Measurements from ENCODE around the gene ASB16. TPM values are rescaled to one million over a fixed set of nuclear protein-coding genes. Genes with fewer than 3 reads are reported as not detected.
"Not testable (repeated sequence)": the region's sequence is repeated elsewhere in the genome, so short reads cannot be mapped to it uniquely, and the experiment has no call there.

The ASB16 gene
- polyA plus RNA-seq, 3 donors = 2.1 to 4.7 (median 4.4) TPM

DNA sequence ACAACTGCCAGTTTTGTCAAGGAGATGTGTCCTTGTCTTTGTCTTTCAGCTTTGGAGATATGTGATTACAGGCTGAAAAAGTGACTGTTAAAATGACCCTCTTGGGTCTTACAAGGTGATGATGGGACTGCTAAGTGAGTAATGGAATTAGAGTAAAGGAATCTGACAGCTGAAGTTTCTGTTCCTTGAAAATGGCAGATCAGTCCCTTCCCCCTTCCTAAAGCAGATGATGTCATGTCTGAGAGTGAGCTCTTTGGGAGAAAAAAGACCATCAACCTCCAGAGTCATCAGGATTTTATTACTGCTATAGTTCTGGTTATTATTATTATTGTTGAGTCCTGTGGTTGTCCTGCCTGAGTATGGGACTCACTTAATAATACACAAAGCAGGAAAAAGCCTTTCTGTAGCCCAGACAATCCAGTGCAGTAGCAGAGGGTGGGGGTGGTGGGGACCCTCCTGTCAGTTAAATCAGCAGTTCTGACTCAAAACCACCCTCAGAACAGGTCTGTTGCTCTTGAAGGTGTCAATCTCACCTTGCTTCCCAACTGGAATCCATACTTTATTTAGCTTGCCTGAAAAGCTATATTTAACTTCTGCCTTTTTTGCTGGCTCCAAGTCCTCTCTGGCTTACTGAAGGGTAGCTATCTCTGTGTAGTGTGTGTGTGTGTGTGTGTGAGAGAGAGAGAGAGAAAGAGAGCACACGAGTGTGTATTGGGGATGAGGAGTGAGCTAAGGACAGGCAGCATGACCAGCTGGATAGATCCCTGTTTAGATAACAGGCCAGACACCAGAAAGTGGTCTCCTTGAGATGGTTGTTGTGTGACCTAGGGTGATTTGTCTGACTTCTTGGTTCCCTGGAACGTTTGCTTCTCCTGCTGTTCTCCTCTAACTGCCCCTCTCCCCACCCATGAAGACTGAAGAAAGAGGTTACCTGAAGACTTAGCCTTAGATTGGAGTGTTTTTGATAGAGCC is 23.8 kb upstream of the ASB16 start:
- DNase-seq = no peak

DNA sequence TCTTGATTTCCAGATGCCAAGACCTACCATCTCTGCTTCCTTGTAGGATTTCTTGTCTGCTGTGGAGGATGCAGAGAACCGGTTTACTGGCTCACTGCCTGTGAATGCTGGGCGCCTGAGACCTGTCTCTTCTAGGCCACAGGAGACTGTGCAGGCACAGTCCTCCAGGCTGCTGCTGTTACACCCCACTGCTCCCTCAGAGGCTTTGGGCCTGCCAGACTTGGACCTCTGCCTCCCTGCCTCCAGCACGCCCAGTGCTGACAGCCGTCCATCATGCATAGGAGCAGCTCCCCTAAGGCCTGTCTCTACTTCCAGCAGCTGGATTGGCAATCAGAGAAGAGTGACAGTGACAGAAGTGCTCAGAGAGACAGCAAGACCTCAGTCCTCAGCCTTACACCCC is 22.7 kb upstream of the ASB16 start:
- no peak for DNase-seq

DNA sequence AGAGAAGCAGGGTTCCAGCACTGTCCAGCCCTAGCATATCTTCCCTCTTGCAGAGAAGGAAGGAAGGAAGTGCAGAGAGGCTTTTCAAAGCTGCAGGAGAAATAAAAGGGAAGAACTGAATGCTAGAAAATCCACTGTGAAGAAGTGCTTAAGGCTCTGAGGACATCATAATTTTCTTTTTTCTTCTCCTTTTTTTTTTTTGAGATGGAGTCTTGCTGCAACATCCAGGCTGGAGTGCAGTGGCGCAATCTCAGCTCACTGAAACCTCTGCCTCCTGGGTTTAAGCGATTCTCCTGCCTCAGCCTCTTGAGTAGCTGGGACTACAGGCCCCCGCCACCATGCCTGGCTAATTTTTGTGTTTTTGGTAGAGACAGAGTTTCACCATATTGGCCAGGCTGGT is 21.4 kb upstream of the ASB16 start:
- DNase-seq = not testable (repeated sequence)

DNA sequence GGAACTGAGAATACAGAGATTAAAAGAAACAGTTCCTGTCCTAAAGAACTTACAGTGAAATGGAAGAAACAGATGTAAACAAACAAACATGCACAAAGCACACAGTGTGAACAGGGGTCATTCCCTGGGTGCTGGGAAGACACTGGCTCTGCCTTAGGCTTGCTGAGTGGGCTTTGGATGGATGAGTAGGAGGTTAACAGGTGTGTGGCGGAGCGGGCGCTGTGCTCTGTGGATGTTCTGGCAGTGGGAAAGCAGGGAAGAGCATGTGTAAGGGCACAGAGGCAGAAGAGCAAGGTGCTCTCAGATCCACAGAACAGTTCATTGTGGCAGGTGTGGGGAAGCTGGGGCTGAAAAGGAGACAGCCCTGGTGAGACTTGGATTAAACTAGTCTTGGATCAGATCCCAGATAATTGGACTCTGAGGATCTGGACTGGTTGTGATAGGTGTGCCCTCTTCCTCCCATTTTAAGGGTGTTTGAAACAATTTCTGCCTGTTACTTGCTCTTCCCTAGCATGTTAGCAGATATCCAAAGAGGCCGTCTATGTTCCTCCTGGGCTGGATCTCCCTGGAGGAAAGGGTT is 20.7 kb upstream of the ASB16 start:
- DNase-seq = no peak

DNA sequence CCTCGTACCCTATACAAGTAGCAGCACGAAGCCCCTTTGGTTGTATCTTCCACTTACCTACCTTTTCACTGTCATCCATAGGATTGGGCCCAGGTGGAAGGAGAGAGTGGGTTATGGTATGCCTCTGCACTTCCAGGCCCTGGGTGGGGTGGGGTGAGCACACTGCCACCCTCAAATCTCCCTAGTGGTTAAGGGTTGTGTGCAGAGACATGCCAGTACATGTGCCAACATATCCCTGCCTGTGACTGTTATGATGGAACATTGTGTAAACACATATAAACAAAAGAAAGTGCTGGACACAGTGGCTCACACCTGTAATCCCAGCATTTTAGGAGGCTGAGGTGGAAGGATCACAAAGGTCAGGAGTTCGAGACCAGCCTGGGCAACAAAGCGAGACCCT is 17.6 kb upstream of the ASB16 start:
- no peak for DNase-seq

DNA sequence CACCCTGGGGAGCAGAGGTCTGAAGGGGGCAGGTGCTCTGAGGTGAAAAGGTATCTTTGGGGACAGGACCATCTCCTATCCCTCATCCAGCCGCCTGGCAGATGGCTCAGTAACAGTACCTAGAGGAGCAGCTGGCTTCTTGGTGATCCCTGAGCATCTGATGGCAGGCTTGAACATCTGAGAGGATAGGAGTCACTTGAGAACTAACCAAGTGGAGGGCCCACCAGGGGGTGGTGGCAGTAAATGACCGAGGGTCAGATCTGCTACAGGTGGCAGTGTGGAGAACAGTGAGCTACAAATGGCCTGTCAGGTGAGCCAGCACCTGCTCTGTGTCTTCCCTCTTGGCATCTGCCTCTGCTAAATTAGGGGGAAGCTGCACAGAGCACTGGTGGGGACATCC is 15.0 kb upstream of the ASB16 start:
- no peak for DNase-seq

DNA sequence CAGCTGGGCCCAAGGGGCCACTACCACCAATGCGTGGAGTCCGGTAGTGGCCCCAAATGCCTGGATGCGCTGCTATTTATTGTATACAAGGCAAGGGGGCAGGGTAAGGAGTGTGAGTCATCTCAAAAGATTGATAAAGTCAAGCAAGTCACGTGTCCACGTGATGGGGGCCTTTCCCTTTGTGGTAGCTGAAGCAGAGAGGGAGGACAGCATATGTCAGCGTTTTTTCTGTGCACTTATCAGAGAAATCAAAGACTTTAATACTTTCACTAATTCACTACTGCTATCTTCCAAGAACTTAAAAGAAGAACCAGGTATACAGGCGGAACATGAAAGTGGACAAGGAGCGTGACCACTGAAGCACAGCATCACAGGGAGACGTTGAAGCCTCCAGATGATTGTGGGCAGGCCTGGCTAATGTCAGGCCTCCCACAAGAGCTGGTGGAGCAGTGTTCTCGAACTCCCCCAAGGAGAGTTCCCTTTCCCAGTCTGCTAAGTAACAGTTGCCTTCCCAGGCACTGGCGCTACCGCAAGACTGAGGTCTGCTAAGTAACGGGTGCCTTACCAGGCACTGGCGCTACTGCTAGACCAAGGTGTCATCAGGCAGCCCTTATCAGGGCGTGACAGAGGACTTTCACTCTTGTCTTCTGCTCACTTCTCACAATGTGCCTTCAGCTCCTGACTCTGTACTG is 10.8 kb upstream of the ASB16 start:
- no peak for DNase-seq

DNA sequence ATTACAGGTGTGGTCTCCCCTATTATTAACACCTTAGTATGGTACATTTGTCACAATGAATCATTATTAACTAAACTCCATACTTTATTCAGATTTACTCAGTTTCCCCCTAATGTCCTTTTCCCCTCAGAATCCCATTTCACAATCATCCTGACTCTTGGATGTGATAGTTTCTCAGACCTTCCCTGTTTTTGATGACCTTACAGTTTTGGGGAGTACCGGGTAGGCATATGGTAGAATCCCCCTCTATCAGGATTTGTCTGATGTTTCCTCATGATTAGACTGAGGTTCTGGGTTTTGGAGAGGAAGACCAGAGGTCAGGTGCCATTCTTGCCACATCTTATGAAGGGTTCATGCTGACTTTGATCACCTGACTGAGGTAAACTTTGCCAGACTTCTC is 6.0 kb upstream of the ASB16 start:
- DNase-seq = no peak

DNA sequence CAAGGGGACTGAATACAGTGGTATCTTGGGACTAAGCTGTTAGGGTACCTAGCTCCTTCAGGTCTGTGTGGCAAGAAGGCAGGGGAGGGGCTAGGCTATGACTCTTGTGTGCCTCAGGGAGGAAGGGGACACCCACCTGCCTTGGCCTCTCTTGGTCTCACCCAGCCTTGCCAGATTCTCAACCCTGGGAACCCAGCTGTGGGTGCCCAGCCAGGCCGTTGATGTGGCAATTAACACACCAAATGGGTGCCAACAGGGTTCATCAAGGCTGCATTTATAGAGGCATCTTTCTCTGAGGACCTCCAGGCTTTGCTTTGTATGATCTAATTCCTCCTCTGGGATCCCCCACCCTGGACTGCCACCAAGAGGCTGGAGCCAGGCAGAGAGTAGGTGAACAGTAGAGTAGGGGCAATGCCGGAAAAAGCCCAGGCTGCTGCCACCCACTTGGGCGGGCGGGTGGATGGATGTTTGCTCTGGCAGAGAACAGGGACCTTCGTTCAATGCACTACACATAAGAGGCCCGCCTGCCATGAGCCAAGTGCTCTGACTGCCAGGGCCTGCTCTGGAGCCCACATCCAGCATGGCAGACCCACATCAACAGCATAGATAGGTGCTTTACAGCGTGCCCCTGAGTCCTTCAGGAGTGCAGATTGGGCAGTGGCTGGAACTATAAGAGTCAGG is 3.2 kb upstream of the ASB16 start:
- no peak for DNase-seq

DNA sequence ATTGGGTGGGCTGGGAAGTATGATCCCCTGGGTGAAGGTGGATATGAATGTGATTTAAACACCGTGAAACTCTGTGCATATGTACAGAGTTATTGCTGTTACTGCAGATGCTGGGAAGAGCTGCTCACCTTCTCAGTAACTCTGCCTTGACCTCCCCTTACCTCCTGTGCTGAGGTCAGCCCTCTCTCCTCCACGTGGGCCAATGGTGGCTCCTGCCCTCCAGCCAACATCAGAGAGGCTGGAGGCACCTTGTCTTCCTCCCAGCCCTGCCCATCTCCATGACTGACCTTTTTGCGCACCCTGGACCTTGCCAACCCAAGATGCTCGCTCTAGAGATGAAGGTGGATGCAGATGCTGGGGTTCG is 387 bp upstream of the ASB16 start:
- no peak for DNase-seq

DNA sequence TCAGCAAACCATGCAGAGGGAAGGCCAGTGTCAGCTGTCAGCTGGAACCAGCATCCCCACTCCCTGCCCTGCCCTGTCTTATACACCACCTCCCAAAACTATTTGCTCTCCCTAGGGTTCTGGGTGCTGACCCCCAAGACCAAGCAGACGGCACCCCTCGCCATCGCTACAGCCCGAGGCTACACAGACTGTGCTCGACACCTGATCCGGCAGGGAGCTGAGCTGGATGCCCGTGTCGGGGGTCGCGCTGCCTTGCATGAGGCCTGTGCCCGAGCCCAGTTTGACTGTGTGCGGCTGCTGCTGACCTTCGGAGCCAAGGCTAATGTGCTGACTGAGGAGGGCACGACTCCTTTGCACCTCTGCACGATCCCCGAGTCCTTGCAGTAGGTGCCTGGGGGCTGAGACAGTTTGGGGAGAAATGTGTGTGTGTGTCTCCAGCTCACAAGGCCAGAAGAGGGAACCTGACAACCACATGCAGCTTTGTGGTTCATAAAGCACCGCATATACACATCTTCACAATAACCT is 1.5 kb downstream of the ASB16 start:
- DNase-seq = no peak

DNA sequence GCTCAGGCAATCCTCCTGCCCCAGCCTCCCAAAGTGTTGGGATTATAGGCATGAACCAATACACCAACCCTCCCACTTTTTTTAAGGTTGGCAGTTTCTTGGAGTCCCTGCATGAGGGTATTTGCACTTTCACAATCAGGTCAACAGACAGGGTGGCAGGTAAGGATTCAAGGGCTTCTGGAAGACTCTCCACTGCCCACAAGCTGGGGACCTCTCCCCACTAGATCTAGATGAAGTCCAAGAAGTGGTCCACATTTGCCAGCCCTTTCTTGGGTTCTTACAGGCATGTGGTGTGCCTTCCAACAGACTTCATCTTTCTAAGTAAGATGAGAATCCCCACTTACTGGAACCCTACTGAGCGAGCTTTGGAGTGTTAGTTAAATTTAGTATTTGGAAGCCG is 3.9 kb downstream of the ASB16 start:
- DNase-seq = no peak

DNA sequence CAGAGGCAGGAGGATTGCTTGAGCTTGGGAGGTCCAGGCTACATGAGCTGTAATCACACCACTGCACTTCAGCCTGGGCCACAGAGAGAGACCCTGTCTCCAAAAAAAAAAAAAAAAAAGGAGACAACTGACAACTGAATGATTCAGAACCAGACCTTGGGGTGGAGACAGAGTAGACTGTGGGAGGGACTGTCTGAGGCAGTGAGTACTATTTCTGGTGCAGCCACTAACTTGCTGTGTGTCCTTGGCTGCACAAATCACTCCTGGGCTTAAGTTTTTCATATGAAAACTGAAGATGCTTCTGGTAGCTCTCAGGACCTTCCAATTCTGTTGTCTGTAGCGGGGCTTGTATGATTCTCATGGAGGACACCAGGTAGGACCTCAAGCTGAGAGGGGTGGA is 5.8 kb downstream of the ASB16 start:
- no peak for DNase-seq

DNA sequence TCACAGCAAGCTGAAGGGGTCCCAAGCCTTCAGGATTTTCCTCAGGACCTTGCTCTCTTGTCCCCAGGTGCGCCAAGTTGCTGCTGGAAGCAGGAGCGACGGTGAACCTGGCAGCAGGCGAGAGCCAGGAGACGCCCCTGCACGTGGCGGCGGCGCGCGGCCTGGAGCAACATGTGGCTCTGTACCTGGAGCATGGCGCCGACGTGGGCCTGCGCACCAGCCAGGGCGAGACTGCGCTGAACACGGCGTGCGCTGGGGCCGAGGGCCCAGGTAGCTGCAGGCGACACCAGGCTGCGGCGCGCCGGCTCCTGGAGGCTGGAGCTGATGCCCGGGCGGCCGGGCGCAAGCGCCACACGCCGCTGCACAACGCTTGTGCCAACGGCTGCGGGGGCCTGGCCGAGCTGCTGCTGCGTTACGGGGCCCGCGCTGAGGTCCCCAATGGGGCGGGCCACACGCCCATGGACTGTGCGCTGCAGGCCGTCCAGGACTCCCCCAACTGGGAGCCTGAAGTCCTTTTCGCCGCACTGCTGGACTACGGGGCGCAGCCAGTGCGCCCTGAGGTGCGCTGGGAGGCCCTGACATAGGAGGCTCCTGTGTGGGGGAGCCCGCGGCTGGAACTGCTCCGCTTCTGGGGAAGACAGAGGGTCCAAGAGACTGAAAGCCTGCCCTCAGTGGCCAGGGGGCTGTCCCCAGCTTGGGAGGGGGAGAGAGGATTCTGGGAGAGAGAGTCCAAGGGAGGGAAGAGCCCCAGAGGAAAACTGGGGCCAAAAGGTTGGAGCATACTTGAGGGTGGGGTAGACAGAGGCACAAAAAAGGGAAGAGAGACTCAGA is 6.4 kb downstream of the ASB16 start:
- no peak for DNase-seq

DNA sequence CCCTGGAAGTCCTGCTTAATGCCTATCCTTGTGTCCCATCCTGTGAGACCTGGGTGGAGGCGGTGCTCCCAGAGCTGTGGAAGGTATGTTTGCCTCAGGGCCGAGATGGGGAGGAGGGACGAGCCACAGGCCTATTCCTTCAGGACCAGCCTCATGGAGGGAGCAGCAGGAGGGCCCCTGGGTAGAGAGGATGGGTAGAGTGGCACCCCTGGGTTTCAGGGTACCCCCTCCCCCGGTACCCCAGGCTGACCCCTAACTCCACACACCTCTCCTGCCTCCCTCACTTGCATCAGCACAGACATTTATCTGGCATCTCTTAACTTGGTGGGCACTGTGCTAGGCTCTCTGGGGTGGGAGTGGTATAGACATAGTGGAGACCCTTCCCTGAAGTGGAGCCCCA is 7.1 kb downstream of the ASB16 start:
- DNase-seq = no peak

DNA sequence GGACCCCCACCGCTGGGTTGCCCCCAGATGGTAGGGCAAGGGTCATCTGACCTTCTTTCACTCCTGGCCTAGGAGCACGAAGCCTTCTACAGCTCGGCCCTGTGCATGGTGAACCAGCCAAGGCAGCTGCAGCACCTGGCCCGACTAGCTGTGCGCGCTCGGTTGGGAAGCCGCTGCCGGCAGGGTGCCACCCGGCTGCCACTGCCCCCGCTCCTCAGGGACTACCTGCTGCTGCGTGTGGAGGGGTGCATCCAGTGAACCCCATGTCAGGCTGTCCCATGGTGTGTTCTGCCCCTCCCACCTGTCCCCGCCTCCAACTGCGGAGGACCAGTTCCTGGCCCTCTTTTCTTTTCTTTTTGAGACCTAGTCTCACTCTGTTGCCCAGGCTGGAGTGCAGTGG is 7.6 kb downstream of the ASB16 start:
- no peak for DNase-seq

DNA sequence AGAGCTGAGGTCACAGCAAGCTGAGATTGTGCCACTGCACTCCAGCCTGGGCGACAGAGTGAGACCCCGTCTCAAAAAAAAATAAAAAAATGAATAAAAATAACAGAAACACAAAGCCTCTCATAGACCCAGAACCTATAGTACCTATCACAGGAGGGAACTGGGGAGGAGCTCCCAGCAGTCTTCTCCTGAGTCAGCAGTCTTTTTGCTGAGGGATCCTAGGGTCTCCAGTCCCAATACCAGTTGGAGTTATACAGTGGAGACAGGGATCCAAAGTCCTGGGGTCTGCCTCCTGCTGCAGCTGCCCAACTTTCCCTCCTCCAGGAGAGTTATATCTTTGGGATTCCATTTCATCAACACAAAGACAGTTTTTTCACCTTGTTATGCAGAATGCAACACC is 12.5 kb downstream of the ASB16 start:
- DNase-seq = no peak

DNA sequence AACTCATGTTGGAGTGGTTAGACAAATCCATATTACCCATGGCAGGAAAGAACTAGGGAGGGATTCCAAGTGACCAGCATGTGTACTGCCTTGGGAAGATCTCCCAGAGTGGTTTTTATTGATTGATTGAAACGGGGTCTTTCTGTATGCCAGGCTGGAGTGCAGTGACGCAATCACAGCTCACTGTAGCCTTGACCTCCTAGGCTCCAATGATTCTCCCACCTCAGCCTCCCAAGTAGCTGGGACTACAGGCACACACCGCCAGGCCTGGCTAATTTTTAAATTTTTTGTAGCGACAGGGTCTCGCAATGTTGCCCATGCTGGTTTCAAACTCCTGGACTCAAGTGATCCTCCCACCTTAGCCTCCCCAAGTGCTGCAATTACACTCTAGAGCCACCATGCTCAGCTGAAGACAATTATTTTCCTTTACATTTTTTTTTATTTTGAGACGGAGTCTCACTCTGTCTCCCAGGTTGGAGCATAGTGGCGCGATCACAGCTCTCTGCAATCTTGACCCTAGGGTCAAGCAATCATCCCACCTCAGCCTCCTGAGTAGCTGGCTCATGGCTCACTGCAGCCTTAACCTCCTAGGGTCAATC is 13.8 kb downstream of the ASB16 start:
- DNase-seq = no peak

DNA sequence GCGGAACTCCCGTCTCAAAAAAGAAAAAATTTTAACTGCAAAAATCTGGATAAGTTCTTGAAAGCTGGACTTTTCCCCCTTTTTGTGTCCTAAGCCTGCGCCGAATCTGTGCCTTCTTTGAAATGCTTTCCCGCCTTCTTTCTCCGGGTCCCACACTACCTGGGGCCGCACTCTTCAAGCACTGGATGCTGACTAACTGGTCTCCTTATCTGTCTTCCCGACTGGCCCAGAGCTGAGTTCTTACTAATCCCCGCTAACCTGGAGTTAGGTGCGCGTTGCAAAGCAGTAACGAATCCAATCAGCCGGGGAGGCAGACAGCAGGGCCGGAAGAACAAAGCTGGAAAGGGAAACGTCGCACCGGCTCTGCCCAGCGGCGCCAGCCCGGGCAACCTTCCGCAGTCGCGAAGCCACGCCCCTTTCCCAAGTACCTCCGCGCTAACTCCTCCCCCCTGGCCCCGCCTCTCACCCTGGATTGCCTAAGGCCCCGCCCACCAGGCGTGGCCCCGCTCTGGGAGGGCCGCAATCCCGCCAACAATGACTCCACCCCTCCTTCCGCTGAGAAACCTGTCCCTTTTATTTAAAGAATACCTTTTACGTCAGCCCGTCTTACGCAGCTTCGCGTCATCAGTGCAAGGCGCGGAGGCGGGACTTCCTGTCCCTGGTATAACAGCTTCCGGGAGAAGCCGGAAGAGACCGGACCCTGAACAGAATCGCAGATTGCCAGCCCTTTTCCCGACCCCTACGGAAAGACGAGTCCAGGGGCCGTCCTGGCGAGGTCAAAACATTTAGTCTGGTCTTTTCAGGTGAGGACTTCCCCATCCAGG is 16.0 kb downstream of the ASB16 start, which contains the start of gene TMUB2:
Gene TMUB2, plus strand, starts transcription at position 666 of the 824 bp plus-strand sequence. CDS start 737 bp downstream, outside the sequence.
- DNase-seq = peak; percentile 99

Data from renal pelvis (tissue), 4 donors.